Loucy (cell line): ENCODE results near the gene SLC27A2.

Experiments used
- H2AFZ ChIP-seq: fragments of 200-600 bp; sonication (generic); 2 replicates; pipeline ENCODE4 v1.6.0; 2016; ENCODE audit warnings: antibody characterized with exemption, mild to moderate bottlenecking, low read length, moderate library complexity
- H3F3A ChIP-seq: fragments of 200-600 bp; 2 replicates; pipeline ENCODE4 v1.6.0; 2016; ENCODE audit warnings: antibody characterized with exemption, low read depth, mild to moderate bottlenecking
- H3K27me3 ChIP-seq: fragments of 200-600 bp; sonication (generic); 2 replicates; pipeline ENCODE4 v1.6.1; 2014; ENCODE audit warnings: low read length, mild to moderate bottlenecking; ENCODE audit not compliant: insufficient read depth, poor library complexity, severe bottlenecking
- H3K36me3 ChIP-seq: fragments of 200-600 bp; sonication (generic); 2 replicates; pipeline ENCODE4 v1.6.1; 2016; ENCODE audit warnings: low read length; ENCODE audit not compliant: insufficient read depth
- H3K4me1 ChIP-seq: fragments of 200-600 bp; sonication (generic); 2 replicates; pipeline ENCODE4 v1.5.1; 2014; ENCODE audit warnings: low read length, mild to moderate bottlenecking; ENCODE audit not compliant: insufficient read depth, poor library complexity, severe bottlenecking
- H3K4me2 ChIP-seq: fragments of 200-600 bp; sonication (generic); 2 replicates; pipeline ENCODE4 v1.6.0; 2014; ENCODE audit warnings: antibody characterized with exemption, low read length, low read depth, mild to moderate bottlenecking; ENCODE audit not compliant: poor library complexity, severe bottlenecking
- H3K4me3 ChIP-seq: fragments of 200-600 bp; sonication (generic); 2 replicates; pipeline ENCODE4 v1.5.1; 2014; ENCODE audit warnings: low read length, mild to moderate bottlenecking, mixed read lengths; ENCODE audit not compliant: poor library complexity, severe bottlenecking
- H3K79me2 ChIP-seq: fragments of 200-600 bp; sonication (generic); 2 replicates; pipeline ENCODE4 v1.6.1; 2014; ENCODE audit warnings: low read length; ENCODE audit not compliant: insufficient read depth
- H3K9ac ChIP-seq: fragments of 200-600 bp; sonication (generic); 2 replicates; pipeline ENCODE4 v1.6.0; 2014; ENCODE audit warnings: mild to moderate bottlenecking, low read depth, low read length, moderate library complexity; ENCODE audit not compliant: poor library complexity, severe bottlenecking
- H3K9me2 ChIP-seq: fragments of 200-600 bp; sonication (generic); replicated peaks from 2 replicates; pipeline ENCODE4 v1.6.1; 2016; ENCODE audit warnings: low read depth, low read length, mixed read lengths
- H3K9me3 ChIP-seq: fragments of 200-600 bp; sonication (generic); 2 replicates; pipeline ENCODE4 v1.6.1; 2014; ENCODE audit warnings: mild to moderate bottlenecking, antibody characterized with exemption, low read length, low read depth; ENCODE audit not compliant: insufficient read depth
- H4K20me1 ChIP-seq: fragments of 200-600 bp; sonication (generic); 2 replicates; pipeline ENCODE4 v1.6.0; 2014; ENCODE audit warnings: antibody characterized with exemption, low read length, mild to moderate bottlenecking; ENCODE audit not compliant: insufficient read depth, poor library complexity, severe bottlenecking
- EZH2phosphoT487 ChIP-seq: fragments of 200-600 bp; IDR thresholded peaks from 2 replicates; pipeline ENCODE4 v1.6.1; 2018; ENCODE audit warnings: antibody characterized with exemption, mild to moderate bottlenecking, moderate library complexity, borderline replicate concordance
- TF ChIP-seq, protein P1 (sequence below): fragments of 200-600 bp; sonication (generic); conservative IDR thresholded peaks from 2 replicates; pipeline ENCODE4 v1.5.1; 2014; ENCODE audit warnings: mild to moderate bottlenecking, antibody characterized with exemption, low read length

Gene SLC27A2

DNA sequence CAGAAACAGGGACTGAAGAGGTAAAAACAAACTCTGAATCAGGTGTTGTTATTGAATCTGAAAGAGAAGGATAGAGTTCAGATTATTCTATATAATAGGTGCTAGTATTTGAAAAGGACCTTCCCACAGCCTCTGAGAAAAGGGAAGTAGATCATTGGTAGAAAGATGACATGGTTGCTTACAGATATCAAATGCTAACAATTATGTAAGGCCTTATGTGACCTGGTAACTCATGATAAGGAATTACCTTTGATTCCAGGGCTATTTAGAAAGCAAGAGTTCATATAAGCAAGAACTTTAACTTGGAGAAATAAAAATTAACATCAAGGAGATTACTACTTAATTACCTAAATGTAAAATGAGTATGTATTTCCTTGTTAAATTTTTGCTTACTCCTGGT, 7.6 kb downstream of the SLC27A2 start:
- Histone ChIP-seq H4K20me1 (no peaks in the 10 kb centered on the region), H3F3A (no peaks in the 10 kb centered on the region), H3K4me3 (no peak overlapping the region), H2AFZ (peak overlapping the region; percentile 31; the same call in 1 of the 2 replicates), H3K9me3 (no peaks in the 10 kb centered on the region), H3K9ac (no peak overlapping the region), H3K9me2 (no peaks in the 10 kb centered on the region), H3K4me2 (no peak overlapping the region), H3K36me3 (no peaks in the 10 kb centered on the region), H3K4me1 (peaks cover 11% of the 10 kb centered on the region), H3K79me2 (no peaks in the 10 kb centered on the region), H3K27me3 (no peaks in the 10 kb centered on the region)
- no peak for TF ChIP-seq EZH2phosphoT487
- TF ChIP-seq, protein P1, sequence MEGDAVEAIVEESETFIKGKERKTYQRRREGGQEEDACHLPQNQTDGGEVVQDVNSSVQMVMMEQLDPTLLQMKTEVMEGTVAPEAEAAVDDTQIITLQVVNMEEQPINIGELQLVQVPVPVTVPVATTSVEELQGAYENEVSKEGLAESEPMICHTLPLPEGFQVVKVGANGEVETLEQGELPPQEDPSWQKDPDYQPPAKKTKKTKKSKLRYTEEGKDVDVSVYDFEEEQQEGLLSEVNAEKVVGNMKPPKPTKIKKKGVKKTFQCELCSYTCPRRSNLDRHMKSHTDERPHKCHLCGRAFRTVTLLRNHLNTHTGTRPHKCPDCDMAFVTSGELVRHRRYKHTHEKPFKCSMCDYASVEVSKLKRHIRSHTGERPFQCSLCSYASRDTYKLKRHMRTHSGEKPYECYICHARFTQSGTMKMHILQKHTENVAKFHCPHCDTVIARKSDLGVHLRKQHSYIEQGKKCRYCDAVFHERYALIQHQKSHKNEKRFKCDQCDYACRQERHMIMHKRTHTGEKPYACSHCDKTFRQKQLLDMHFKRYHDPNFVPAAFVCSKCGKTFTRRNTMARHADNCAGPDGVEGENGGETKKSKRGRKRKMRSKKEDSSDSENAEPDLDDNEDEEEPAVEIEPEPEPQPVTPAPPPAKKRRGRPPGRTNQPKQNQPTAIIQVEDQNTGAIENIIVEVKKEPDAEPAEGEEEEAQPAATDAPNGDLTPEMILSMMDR = no peak

DNA sequence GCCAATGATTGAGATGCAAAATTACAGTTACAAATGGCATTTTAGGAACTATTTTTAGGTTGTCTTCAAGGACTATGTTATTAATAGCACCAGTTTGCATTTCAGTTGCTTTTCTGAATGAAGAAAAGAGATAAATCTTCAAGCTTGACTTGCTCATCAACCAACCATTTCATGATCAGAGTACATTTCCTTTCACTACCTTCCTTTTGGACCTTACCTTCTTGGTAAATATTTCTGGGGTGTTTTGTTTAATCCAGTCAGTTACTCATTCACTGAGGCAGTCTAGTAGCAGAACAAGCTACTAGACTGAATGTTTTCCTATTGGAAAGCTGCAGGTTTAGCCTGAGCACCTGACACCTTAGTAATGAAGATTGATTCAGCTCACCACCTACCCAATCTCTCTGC, 8.2 kb downstream of the SLC27A2 start:
- H3K36me3 ChIP-seq = no peaks in the 10 kb centered on the region
- H4K20me1 ChIP-seq = no peaks in the 10 kb centered on the region
- no peaks in the 10 kb centered on the region for H3K27me3 ChIP-seq
- H3K4me3 ChIP-seq = no peak overlapping the region
- no peak overlapping the region for H3K4me2 ChIP-seq
- peak overlapping the region; percentile 61; the same call in 1 of the 2 replicates for H2AFZ ChIP-seq
- H3K4me1 ChIP-seq = peaks cover 11% of the 10 kb centered on the region
- H3F3A ChIP-seq = no peaks in the 10 kb centered on the region
- TF ChIP-seq, protein P1 = no peak
- TF ChIP-seq EZH2phosphoT487 = no peak
- H3K9ac ChIP-seq = no peak overlapping the region
- H3K9me2 ChIP-seq = no peaks in the 10 kb centered on the region
- H3K79me2 ChIP-seq = no peaks in the 10 kb centered on the region
- no peaks in the 10 kb centered on the region for H3K9me3 ChIP-seq

DNA sequence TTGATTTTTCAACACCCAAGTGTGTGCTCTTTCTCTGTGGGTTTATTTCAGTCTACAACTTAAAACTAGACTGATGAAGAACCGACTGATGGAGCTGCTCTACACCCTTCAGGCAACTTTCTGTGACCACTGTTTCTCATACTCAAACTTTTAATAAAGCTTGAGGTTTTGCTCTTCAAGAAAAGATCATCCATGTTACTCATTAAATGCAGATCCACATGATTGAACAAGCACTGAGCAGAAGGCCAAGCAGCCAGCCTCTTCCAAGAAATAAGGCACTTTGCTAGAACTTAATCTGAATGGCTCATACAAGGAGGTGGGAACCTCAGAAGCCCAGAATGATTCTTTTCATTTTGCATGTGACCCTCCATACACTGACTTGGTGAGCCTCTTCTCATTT, 8.7 kb downstream of the SLC27A2 start:
- H3K9me2 ChIP-seq = no peaks in the 10 kb centered on the region
- H3F3A ChIP-seq = no peaks in the 10 kb centered on the region
- no peaks in the 10 kb centered on the region for H3K36me3 ChIP-seq
- no peaks in the 10 kb centered on the region for H3K79me2 ChIP-seq
- no peaks in the 10 kb centered on the region for H3K27me3 ChIP-seq
- 0 out of 2 replicates have a peak overlapping the region, but pooled peaks have one; percentile 39 for H2AFZ ChIP-seq
- TF ChIP-seq, protein P1 = no peak
- TF ChIP-seq EZH2phosphoT487 = no peak
- H3K4me3 ChIP-seq = no peak overlapping the region
- H3K4me1 ChIP-seq = peaks cover 11% of the 10 kb centered on the region
- no peak overlapping the region for H3K4me2 ChIP-seq
- no peaks in the 10 kb centered on the region for H3K9me3 ChIP-seq
- H3K9ac ChIP-seq = no peak overlapping the region
- no peaks in the 10 kb centered on the region for H4K20me1 ChIP-seq
